GM08714 (cell line): ENCODE results near the gene APLF.

Source experiments
- H3K4me3 ChIP-seq: fragments of 200-500 bp; sonication (Bioruptor generic); 2 replicates; pipeline ENCODE4 v1.5.1; 2014; ENCODE audit warnings: mild to moderate bottlenecking, low read length, inconsistent platforms
- ZNF274 ChIP-seq: IDR thresholded peaks from 2 replicates; pipeline ENCODE4 v1.6.1; 2012; ENCODE audit warnings: mild to moderate bottlenecking, low read depth, low read length

The APLF gene, protein sequence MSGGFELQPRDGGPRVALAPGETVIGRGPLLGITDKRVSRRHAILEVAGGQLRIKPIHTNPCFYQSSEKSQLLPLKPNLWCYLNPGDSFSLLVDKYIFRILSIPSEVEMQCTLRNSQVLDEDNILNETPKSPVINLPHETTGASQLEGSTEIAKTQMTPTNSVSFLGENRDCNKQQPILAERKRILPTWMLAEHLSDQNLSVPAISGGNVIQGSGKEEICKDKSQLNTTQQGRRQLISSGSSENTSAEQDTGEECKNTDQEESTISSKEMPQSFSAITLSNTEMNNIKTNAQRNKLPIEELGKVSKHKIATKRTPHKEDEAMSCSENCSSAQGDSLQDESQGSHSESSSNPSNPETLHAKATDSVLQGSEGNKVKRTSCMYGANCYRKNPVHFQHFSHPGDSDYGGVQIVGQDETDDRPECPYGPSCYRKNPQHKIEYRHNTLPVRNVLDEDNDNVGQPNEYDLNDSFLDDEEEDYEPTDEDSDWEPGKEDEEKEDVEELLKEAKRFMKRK

DNA sequence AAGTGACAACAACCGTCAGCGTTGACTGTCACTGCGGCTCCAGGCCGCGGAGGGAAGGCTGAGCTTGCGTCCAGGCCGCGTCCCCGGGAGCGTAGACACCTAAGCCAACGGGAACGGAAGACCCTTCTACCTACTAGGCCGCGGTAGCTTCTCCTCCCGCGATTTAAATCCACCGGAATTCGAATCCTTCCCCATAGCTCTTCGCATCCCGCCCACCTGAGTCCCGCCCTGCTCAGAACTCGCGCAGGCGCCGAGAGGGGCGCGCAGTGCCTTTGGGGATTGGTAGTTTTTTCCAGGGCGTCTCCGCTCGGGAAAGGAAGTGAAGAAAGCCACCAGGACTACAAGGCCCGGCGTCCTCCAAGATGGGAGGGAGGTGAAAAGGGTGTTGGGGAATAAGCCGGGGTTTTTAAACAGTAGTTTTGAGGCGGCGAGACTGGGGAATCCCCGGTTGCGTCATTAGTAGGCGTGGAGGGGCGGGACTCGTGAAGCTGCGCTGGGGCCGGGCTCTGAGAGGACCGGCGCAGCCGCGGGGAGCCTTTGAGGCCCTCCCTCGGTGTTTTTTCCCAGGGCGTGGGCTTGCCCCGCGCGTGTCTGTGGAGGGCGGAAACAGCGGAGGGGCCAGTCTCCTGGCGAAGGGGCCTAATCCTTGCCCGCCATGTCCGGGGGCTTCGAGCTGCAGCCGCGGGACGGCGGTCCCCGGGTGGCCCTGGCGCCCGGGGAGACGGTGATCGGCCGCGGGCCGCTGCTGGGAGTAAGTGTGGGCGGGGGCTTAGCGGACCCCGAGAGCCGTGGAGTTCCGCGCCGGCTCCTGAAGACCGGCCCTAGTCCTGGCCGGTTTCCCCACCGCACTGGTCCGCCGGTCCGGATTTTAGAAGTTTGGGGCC is at the start of gene APLF, which contains the start of gene FBXO48:
TSS of gene APLF (plus strand) at position 509 of the 884 bp plus-strand sequence. CDS start at position 656, 147 bp downstream.
TSS of gene FBXO48 (minus strand) at position 218 of the 884 bp plus-strand sequence. CDS start 2,149 bp downstream, outside the sequence.
- peak within 1 kb of the TSS; percentile 94 for H3K4me3 ChIP-seq
- TF ChIP-seq ZNF274, result no peak

GRCh38 chr2:68417926-68418325 is 49.5 kb upstream of the APLF start:
- H3K4me3 ChIP-seq, result no peak overlapping the region
- no peak for TF ChIP-seq ZNF274

GRCh38 chr2:68418419-68418818 is 49.0 kb upstream of the APLF start:
- H3K4me3 ChIP-seq, result no peak overlapping the region
- no peak for TF ChIP-seq ZNF274

DNA sequence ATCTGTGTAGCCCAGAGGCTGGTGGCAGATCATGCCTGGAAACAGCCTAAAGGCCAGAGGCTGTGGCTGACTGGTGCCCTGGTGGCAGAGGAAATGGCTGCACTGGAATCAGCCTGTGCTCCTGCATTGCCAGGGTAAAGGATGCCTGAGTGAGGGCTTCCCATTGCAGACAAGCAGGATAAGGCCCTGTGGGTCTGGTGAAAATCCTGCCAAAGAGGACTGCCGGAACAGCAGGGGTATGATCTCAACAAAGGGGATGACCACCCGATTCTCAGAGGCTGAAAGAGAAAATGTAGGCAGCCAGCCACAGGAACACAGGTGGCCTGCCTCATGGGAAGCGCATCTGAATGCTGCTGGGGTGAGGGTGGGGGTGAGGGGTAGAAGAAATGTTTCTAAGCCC is 48.5 kb upstream of the APLF start:
- no peak overlapping the region for H3K4me3 ChIP-seq
- no peak for TF ChIP-seq ZNF274

DNA sequence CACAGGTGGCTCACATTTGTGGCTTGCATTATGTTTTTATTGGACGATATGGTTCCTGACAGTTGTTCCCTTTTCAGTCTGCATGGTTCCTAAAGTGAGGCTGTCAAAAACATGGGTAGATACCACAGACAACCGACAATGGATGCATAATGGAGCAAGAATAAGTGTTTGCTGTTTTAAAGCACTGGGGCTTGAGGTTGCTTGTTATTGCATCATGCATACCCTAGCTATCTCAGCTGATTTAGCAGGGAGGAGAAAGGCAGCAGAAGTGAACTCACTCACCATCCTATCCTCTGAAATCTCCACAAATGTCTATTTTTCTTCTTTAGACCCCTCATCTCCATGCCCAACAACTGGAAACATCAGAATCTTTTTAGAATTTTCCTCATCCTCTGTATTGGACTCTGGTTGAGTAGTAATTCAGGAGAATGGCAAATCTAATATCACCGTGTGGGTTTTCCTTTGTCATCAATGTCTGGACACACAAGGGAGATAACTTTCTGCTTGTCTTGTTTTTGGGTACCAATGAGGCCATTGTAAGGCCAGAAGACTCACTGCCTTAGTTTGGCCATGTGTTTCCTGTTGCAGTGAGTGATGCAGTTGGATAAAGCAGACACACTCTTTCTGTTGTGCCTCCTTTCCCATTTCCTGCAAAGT is 47.0 kb upstream of the APLF start:
- no peak for TF ChIP-seq ZNF274
- no peak overlapping the region for H3K4me3 ChIP-seq

- H3K4me3 ChIP-seq, result no peak overlapping the region
- no peak for TF ChIP-seq ZNF274
These were observed 43.3 kb upstream of the APLF start for GRCh38 chr2:68423966-68424650.

- H3K4me3 ChIP-seq, result no peak overlapping the region
- TF ChIP-seq ZNF274, result no peak
These were observed 41.9 kb upstream of the APLF start for GRCh38 chr2:68425503-68425902.

- no peak for TF ChIP-seq ZNF274
- no peak overlapping the region for H3K4me3 ChIP-seq
These were observed 40.9 kb upstream of the APLF start for GRCh38 chr2:68426446-68426845.

DNA sequence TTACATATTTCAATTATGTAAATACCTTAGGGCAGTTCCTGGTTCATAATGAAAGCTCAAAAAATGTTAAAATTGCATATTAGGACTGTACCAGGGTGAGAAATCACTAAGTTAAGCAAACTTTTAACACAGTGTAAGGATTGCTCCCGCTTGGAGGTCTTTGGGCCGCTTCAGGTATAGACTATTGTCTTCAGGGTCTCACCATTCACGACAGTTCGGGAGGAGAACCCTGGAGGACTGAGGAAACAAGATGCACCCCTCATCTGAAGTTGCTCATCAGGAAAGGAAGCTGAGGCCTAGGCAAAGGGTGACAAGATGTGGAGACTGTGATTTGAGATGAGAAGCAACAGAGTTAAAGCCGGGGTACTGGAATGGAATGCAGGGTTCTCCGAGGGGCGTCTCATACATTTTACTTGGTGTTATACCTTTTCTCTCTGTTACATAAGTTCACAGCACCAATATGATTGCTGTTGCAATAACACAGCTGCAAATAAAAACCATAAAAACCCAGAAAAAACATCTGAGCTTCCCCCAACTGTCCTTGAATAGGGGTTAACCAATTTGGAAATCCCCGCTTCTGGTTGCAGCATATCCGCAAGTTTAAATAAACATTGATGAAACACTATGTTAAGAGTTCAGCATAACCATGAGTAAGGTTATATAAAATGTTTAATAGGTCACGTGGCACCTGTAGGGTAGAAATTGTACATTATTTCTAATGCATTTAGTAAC is 40.4 kb upstream of the APLF start:
- H3K4me3 ChIP-seq, result no peak overlapping the region; the same call in 1 of the 2 replicates
- no peak for TF ChIP-seq ZNF274

GRCh38 chr2:68428126-68428525 is 39.3 kb upstream of the APLF start:
- H3K4me3 ChIP-seq, result no peak overlapping the region
- TF ChIP-seq ZNF274, result no peak

GRCh38 chr2:68428746-68429145 is 38.6 kb upstream of the APLF start:
- H3K4me3 ChIP-seq, result no peak overlapping the region

DNA sequence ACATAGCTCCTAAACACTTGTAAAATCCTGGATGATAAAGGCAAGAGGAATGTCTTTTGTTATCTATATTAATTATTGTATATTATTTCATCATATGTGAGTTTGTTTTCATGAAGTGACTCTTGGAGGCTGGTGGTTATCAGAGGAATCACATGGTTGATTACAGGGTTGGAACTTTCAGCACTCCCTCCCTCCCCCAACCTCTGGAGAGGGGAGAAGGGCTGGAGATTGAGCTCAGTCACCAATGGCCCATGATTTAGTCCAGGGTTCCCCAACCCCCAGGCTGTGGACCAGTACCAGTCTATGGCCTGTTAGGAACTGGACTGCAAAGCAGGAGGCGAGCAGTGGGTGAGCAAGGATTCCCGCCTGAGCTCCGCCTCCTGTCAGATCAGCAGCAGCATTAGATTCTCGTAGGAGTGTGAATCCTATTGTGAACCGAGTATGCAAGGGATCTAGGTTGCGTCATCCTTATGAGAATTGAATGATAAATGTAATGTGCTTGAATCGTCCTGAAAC is 38.0 kb upstream of the APLF start:
- no peak overlapping the region for H3K4me3 ChIP-seq
- no peak for TF ChIP-seq ZNF274

More at GRCh38 chr2:68428746-68429145, 38.6 kb upstream of the APLF start:
- no peak for TF ChIP-seq ZNF274
